AG08396 (cell line): ENCODE data around the gene EML6.

Experiments
- DNase-seq: peaks from one replicate; pipeline ENCODE4 v3.0.0; 2012; ENCODE audit warnings: low spot score, mixed read lengths

EML6 gene

GRCh38 chr2:54758951-54759350, 35.5 kb downstream of the EML6 start:
- no peak for DNase-seq

- DNase-seq: no peak
Measured at GRCh38 chr2:54760310-54760709, 36.8 kb downstream of the EML6 start.

- no peak for DNase-seq
Measured at GRCh38 chr2:54763636-54764291, 40.3 kb downstream of the EML6 start.

GRCh38 chr2:54767921-54768320, 44.5 kb downstream of the EML6 start:
- no peak for DNase-seq

- no peak for DNase-seq
Measured at GRCh38 chr2:54768772-54769428, 45.4 kb downstream of the EML6 start.

- no peak for DNase-seq
Measured at GRCh38 chr2:54770211-54770610, 46.7 kb downstream of the EML6 start.

GRCh38 chr2:54770676-54771075, 47.2 kb downstream of the EML6 start:
- no peak for DNase-seq

GRCh38 chr2:54771166-54771885, 47.9 kb downstream of the EML6 start:
- no peak for DNase-seq

GRCh38 chr2:54772110-54772509, 48.6 kb downstream of the EML6 start:
- DNase-seq: no peak

GRCh38 chr2:54772531-54772930, 49.1 kb downstream of the EML6 start:
- DNase-seq: no peak

GRCh38 chr2:54773233-54773632, 49.8 kb downstream of the EML6 start:
- no peak for DNase-seq

GRCh38 chr2:54773838-54774237, 50.4 kb downstream of the EML6 start:
- no peak for DNase-seq

- DNase-seq: no peak
Measured at GRCh38 chr2:54775710-54776109, 52.2 kb downstream of the EML6 start.

GRCh38 chr2:54776494-54776893, 53.0 kb downstream of the EML6 start:
- DNase-seq: no peak

GRCh38 chr2:54783349-54783748, 59.9 kb downstream of the EML6 start:
- DNase-seq: no peak

- DNase-seq: no peak
Measured at GRCh38 chr2:54787270-54787669, 63.8 kb downstream of the EML6 start.

- DNase-seq: no peak
Measured at GRCh38 chr2:54787755-54788366, 64.4 kb downstream of the EML6 start.

- DNase-seq: no peak
Measured at GRCh38 chr2:54789878-54790277, 66.4 kb downstream of the EML6 start.

GRCh38 chr2:54791831-54792230, 68.4 kb downstream of the EML6 start:
- no peak for DNase-seq

- DNase-seq: no peak
Measured at GRCh38 chr2:54797307-54797706, 73.8 kb downstream of the EML6 start.

GRCh38 chr2:54801352-54801751, 77.9 kb downstream of the EML6 start:
- no peak for DNase-seq

- DNase-seq: no peak
Measured at GRCh38 chr2:54803783-54804751, 80.6 kb downstream of the EML6 start.
